PC-9 (cell line): Measurements from ENCODE around the gene KLK11. TPM values are rescaled to one million over a fixed set of nuclear protein-coding genes. Genes with fewer than 3 reads are reported as not detected.

Experiments
- BruUV-seq: library from RNA; stranded (reverse); fragments of 400-500 nt; replicated peaks from 2 replicates; lab custom pipeline; 2021; lab: Mats Ljungman, UMichigan
- CTCF ChIA-PET: fragments of 300-600 bp; sonication (Branson Sonifier 250); formaldehyde crosslinking; loops from one replicate; lab custom pipeline; 2022; ENCODE audit warnings: antibody characterized with exemption; lab: Charles Lee
- POLR2A ChIA-PET: fragments of 300-600 bp; sonication (Branson Sonifier 250); formaldehyde crosslinking; loops from one replicate; lab custom pipeline; 2022; ENCODE audit warnings: antibody characterized with exemption; ENCODE audit not compliant: unreplicated experiment; lab: Charles Lee
- DNase-seq, 2 experiments: peaks; one replicate each; pipeline versions ENCODE4 v3.0.0 to v3.0.0-alpha.2; 2015 to 2022; ENCODE audit warnings: mixed read lengths in 1 of 2
- H2AFZ ChIP-seq: fragments of 200-600 bp; sonication (generic); 2 replicates; pipeline ENCODE4 v1.8.1; 2017; ENCODE audit warnings: antibody characterized with exemption
- H3F3A ChIP-seq: fragments of 200-600 bp; sonication (generic); 2 replicates; pipeline ENCODE4 v1.8.1; 2017; ENCODE audit warnings: antibody characterized with exemption, mild to moderate bottlenecking, low read depth; ENCODE audit not compliant: insufficient read depth
- H3K27ac ChIP-seq: fragments of 200-600 bp; sonication (generic); 2 replicates; pipeline ENCODE4 v1.6.1; 2016; ENCODE audit warnings: mixed run types
- H3K27me3 ChIP-seq: fragments of 200-600 bp; sonication (generic); 2 replicates; pipeline ENCODE4 v1.6.1; 2016; ENCODE audit warnings: low read depth, mixed run types; ENCODE audit not compliant: insufficient read depth
- H3K36me3 ChIP-seq: fragments of 200-600 bp; sonication (generic); 2 replicates; pipeline ENCODE4 v1.6.1; 2016; ENCODE audit warnings: low read depth, mixed run types
- H3K4me1 ChIP-seq: fragments of 200-600 bp; sonication (generic); replicated peaks from 2 replicates; pipeline ENCODE4 v1.6.1; 2016; ENCODE audit warnings: mixed run types; ENCODE audit not compliant: insufficient read depth
- H3K4me2 ChIP-seq: fragments of 200-600 bp; sonication (generic); 2 replicates; pipeline ENCODE4 v1.6.1; 2017; ENCODE audit warnings: mixed run types
- H3K4me3 ChIP-seq: fragments of 200-600 bp; sonication (generic); 2 replicates; pipeline ENCODE4 v1.6.1; 2016; ENCODE audit warnings: mixed run types
- H3K79me2 ChIP-seq: fragments of 200-600 bp; sonication (generic); 2 replicates; pipeline ENCODE4 v1.6.1; 2017; ENCODE audit warnings: low read depth, mixed run types
- H3K9me2 ChIP-seq: fragments of 200-600 bp; sonication (generic); 2 replicates; pipeline ENCODE4 v1.8.1; 2017; ENCODE audit warnings: mild to moderate bottlenecking; ENCODE audit not compliant: insufficient read depth
- H3K9me3 ChIP-seq: fragments of 200-600 bp; sonication (generic); 2 replicates; pipeline ENCODE4 v1.8.1; 2016; ENCODE audit warnings: low read depth; ENCODE audit not compliant: insufficient read depth
- H4K20me1 ChIP-seq: fragments of 200-600 bp; sonication (generic); 2 replicates; pipeline ENCODE4 v1.8.1; 2017; ENCODE audit not compliant: insufficient read depth
- CTCF ChIP-seq: fragments of 200-600 bp; sonication (generic); conservative IDR thresholded peaks from 2 replicates; pipeline ENCODE4 v1.6.1; 2017; ENCODE audit warnings: mixed run types, antibody characterized with exemption, mild to moderate bottlenecking, moderate library complexity
- EZH2 ChIP-seq: fragments of 200-600 bp; sonication (generic); IDR thresholded peaks from 2 replicates; pipeline ENCODE4 v1.8.0; 2017; ENCODE audit warnings: antibody characterized with exemption, low read depth
- intact Hi-C: fragments of 100-400 bp; cut with micrococcal nuclease; formaldehyde crosslinking; loops from one replicate; pipeline ENCODE4 v1.10.0; 2022; ENCODE audit not compliant: unreplicated experiment
- total RNA-seq: library from RNA; stranded (reverse); gene quantifications from 2 replicates; pipeline ENCODE4 v1.2.3, GENCODE V29; 2021

KLK11 gene
- total RNA-seq, 1 experiment from 2014 or later: 1.5 TPM

- Histone ChIP-seq H3K9me2 (no peaks in the 10 kb centered on the region), H3K36me3 (no peaks in the 10 kb centered on the region), H3F3A (no peaks in the 10 kb centered on the region), H2AFZ (no peak overlapping the region), H3K4me3 (no peak overlapping the region), H3K4me2 (no peak overlapping the region), H3K27me3 (peaks cover 98% of the 10 kb centered on the region), H3K4me1 (no peaks in the 10 kb centered on the region), H4K20me1 (no peaks in the 10 kb centered on the region), H3K27ac (no peak overlapping the region), H3K9me3 (peaks cover 17% of the 10 kb centered on the region), H3K79me2 (no peaks in the 10 kb centered on the region)
- ChIA-PET CTCF (no interaction called here), POLR2A (no interaction called here)
- BruUV-seq: no TSS peak
- no peak for TF ChIP-seq CTCF
- TF ChIP-seq EZH2: no peak
- intact Hi-C loops: no loop called here
- DNase-seq: no peak
Observed at GRCh38 chr19:51070334-51071094, 44.1 kb upstream of the KLK11 start.

GRCh38 chr19:51066393-51067186, 40.2 kb upstream of the KLK11 start:
- Histone ChIP-seq H3K27me3 (peaks cover 99% of the 10 kb centered on the region), H3F3A (no peaks in the 10 kb centered on the region), H3K9me3 (no peaks in the 10 kb centered on the region), H3K27ac (no peak overlapping the region), H3K9me2 (no peaks in the 10 kb centered on the region), H3K36me3 (no peaks in the 10 kb centered on the region), H3K79me2 (no peaks in the 10 kb centered on the region), H3K4me2 (no peak overlapping the region), H4K20me1 (no peaks in the 10 kb centered on the region), H3K4me1 (no peaks in the 10 kb centered on the region), H2AFZ (no peak overlapping the region), H3K4me3 (no peak overlapping the region)
- intact Hi-C loops: no loop called here
- TF ChIP-seq CTCF (no peak), EZH2 (no peak)
- ChIA-PET POLR2A (no interaction called here), CTCF (interaction anchor here (0.5 kb wide), 1 partner anchor 366 kb away, joined by 3 read pairs; no protein-coding TSS in a partner anchor)
- no peak for DNase-seq
- no TSS peak for BruUV-seq

GRCh38 chr19:51065221-51065960, 39.0 kb upstream of the KLK11 start:
- no TSS peak for BruUV-seq
- intact Hi-C loops: no loop called here

More at GRCh38 chr19:51065221-51065960, 39.0 kb upstream of the KLK11 start:
- no peaks in the 10 kb centered on the region for H3K4me1 ChIP-seq
- H3K27me3 ChIP-seq: peaks cover 99% of the 10 kb centered on the region
- H3K36me3 ChIP-seq: no peaks in the 10 kb centered on the region
- no peak overlapping the region for H3K4me2 ChIP-seq
- H3K27ac ChIP-seq: no peak overlapping the region
- no peak overlapping the region for H2AFZ ChIP-seq
- no peaks in the 10 kb centered on the region for H4K20me1 ChIP-seq
- no peak overlapping the region for H3K4me3 ChIP-seq
- no peaks in the 10 kb centered on the region for H3K9me2 ChIP-seq
- no peak for DNase-seq
- no peaks in the 10 kb centered on the region for H3K9me3 ChIP-seq
- no peak for TF ChIP-seq CTCF
- no peaks in the 10 kb centered on the region for H3F3A ChIP-seq
- H3K79me2 ChIP-seq: no peaks in the 10 kb centered on the region
- ChIA-PET CTCF (interaction anchor here (0.7 kb wide), 1 partner anchor 1557 kb away, joined by 4 read pairs; no protein-coding TSS in a partner anchor), POLR2A (no interaction called here)
